ENCODE data around the gene NR1I3. TPM values are rescaled to one million over a fixed set of nuclear protein-coding genes. Genes with fewer than 3 reads are reported as not detected.

NR1I3 gene
- total and polyA plus RNA-seq, 2 experiments from 2014 or later = 2.6 to 8.1 TPM

DNA sequence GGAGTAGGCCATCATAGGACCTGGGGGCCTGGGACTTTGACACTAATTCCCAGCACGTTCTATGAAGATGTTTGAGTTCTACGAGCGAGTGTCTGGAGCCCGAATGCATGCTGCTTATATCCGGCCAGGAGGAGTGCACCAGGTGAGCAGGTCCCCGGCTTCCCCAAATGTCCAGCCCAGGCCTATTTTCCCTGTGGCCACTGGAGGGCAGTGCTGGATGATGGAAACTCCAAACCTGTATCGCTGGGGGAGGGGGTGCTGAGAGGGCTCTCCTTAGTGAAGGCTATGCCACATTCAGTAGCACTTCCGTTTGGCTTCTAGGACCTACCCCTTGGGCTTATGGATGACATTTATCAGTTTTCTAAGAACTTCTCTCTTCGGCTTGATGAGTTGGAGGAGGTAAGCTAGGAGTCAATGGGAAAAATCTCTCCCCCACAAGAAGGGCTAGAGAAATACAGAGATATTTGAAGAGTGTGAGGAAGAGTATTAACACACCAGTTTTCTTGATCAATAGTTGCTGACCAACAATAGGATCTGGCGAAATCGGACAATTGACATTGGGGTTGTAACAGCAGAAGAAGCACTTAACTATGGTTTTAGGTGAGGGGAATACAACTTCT, 28.1 kb downstream of the NR1I3 start:
- TF ChIP-seq EZH2 (IDR thresholded peaks at IDR 0.05; ENCODE audit: borderline replicate concordance) (no peak), EZH2phosphoT487 (IDR thresholded peaks at IDR 0.05; ENCODE audit: low read depth, severe bottlenecking, unreplicated experiment) (no peak)
- TF ChIP-seq, protein P1, sequence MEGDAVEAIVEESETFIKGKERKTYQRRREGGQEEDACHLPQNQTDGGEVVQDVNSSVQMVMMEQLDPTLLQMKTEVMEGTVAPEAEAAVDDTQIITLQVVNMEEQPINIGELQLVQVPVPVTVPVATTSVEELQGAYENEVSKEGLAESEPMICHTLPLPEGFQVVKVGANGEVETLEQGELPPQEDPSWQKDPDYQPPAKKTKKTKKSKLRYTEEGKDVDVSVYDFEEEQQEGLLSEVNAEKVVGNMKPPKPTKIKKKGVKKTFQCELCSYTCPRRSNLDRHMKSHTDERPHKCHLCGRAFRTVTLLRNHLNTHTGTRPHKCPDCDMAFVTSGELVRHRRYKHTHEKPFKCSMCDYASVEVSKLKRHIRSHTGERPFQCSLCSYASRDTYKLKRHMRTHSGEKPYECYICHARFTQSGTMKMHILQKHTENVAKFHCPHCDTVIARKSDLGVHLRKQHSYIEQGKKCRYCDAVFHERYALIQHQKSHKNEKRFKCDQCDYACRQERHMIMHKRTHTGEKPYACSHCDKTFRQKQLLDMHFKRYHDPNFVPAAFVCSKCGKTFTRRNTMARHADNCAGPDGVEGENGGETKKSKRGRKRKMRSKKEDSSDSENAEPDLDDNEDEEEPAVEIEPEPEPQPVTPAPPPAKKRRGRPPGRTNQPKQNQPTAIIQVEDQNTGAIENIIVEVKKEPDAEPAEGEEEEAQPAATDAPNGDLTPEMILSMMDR (IDR thresholded peaks at IDR 0.05; ENCODE audit: poor library complexity) = peak; percentile 82
- no peak overlapping the region for H3K4me3 ChIP-seq
- peaks cover 18% of the 10 kb centered on the region for H3K79me2 ChIP-seq
- 33% methylated on average over 11 of the region's 11 CpGs for WGBS (ENCODE audit: low lambda C conversion rate, missing lambda C conversion rate)
- DNase-seq (ENCODE audit: low spot score) = peak; percentile 92
- no peaks in the 10 kb centered on the region for H4K20me1 ChIP-seq (ENCODE audit: insufficient read depth, poor library complexity, severe bottlenecking)
- H2AFZ ChIP-seq = no peak overlapping the region
- H3K4me2 ChIP-seq = no peak overlapping the region
- no peaks in the 10 kb centered on the region for H3K9me2 ChIP-seq (replicated peaks; ENCODE audit: insufficient read depth)
- H3K4me1 ChIP-seq (ENCODE audit: insufficient read depth) = peaks cover 4% of the 10 kb centered on the region
- peaks cover 10% of the 10 kb centered on the region for H3K36me3 ChIP-seq (replicated peaks; ENCODE audit: insufficient read depth, low read depth)
- H3K27ac ChIP-seq = no peak overlapping the region
- no peaks in the 10 kb centered on the region for H3K9me3 ChIP-seq (ENCODE audit: low read depth)
- H3K27me3 ChIP-seq = no peaks in the 10 kb centered on the region

GRCh38 chr1:161207173-161207572, 30.8 kb downstream of the NR1I3 start:
- H3K79me2 ChIP-seq = peaks cover 43% of the 10 kb centered on the region
- no peak overlapping the region for H3K4me3 ChIP-seq
- TF ChIP-seq, protein P1 (IDR thresholded peaks at IDR 0.05; ENCODE audit: poor library complexity) = no peak
- TF ChIP-seq EZH2phosphoT487 (IDR thresholded peaks at IDR 0.05; ENCODE audit: low read depth, severe bottlenecking, unreplicated experiment) (no peak), EZH2 (IDR thresholded peaks at IDR 0.05; ENCODE audit: borderline replicate concordance) (no peak)
- peaks cover 3% of the 10 kb centered on the region for H3K36me3 ChIP-seq (replicated peaks; ENCODE audit: insufficient read depth, low read depth)
- no peak for DNase-seq (ENCODE audit: low spot score)
- peak overlapping the region; percentile 81 for H3K27ac ChIP-seq
- H3K9me2 ChIP-seq (replicated peaks; ENCODE audit: insufficient read depth) = no peaks in the 10 kb centered on the region
- H3K9me3 ChIP-seq (ENCODE audit: low read depth) = no peaks in the 10 kb centered on the region
- no peaks in the 10 kb centered on the region for H3K27me3 ChIP-seq
- no peak overlapping the region for H2AFZ ChIP-seq
- no peak overlapping the region for H3K4me2 ChIP-seq
- WGBS (ENCODE audit: low lambda C conversion rate, missing lambda C conversion rate) = 75% methylated on average over 8 of the region's 8 CpGs
- H4K20me1 ChIP-seq (ENCODE audit: insufficient read depth, poor library complexity, severe bottlenecking) = no peaks in the 10 kb centered on the region
- peaks cover 11% of the 10 kb centered on the region for H3K4me1 ChIP-seq (ENCODE audit: insufficient read depth)

DNA sequence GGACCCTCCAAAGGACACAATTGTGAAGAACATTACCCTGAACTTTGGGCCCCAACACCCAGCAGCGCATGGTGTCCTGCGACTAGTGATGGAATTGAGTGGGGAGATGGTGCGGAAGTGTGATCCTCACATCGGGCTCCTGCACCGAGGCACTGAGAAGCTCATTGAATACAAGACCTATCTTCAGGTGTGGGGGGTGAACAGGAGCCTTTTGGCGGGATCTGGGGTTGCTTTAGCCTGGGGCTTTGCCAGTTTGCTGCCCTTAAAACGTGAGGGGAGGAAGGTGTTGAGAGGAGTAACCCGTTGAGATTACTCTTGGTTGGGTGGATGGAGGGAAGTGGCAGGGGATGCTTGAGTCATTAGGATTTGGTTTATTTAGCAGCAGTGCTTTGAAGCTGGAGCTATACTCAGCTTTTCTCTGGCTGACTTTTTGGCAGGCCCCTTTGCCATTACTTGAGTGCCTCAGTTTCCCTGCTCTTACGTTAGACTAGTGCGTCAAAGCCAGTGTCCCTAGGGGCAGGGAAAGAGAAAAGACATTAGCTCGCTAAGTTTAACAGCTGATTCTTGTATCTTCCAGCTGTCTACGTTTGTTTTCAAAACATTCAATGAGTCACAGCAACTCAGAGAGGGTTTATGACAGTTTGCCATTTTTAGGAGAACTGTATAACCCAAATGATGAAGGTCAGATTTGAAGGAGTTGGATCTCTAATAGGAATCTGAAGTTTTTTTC, 31.4 kb downstream of the NR1I3 start:
- no peak overlapping the region for H3K4me3 ChIP-seq
- no peak overlapping the region for H3K4me2 ChIP-seq
- no peaks in the 10 kb centered on the region for H3K9me2 ChIP-seq (replicated peaks; ENCODE audit: insufficient read depth)
- H3K27me3 ChIP-seq = no peaks in the 10 kb centered on the region
- TF ChIP-seq EZH2phosphoT487 (IDR thresholded peaks at IDR 0.05; ENCODE audit: low read depth, severe bottlenecking, unreplicated experiment) = no peak
- TF ChIP-seq EZH2 (IDR thresholded peaks at IDR 0.05; ENCODE audit: borderline replicate concordance) = no peak
- TF ChIP-seq, protein P1 (IDR thresholded peaks at IDR 0.05; ENCODE audit: poor library complexity) = no peak
- 87% methylated on average over 12 of the region's 12 CpGs for WGBS (ENCODE audit: low lambda C conversion rate, missing lambda C conversion rate)
- peak overlapping the region; percentile 81 for H3K27ac ChIP-seq
- no peaks in the 10 kb centered on the region for H3K9me3 ChIP-seq (ENCODE audit: low read depth)
- peaks cover 13% of the 10 kb centered on the region for H3K4me1 ChIP-seq (ENCODE audit: insufficient read depth)
- no peak overlapping the region for H2AFZ ChIP-seq
- H3K79me2 ChIP-seq = peaks cover 42% of the 10 kb centered on the region
- H3K36me3 ChIP-seq (replicated peaks; ENCODE audit: insufficient read depth, low read depth) = peaks cover 3% of the 10 kb centered on the region
- H4K20me1 ChIP-seq (ENCODE audit: insufficient read depth, poor library complexity, severe bottlenecking) = no peaks in the 10 kb centered on the region
- no peak for DNase-seq (ENCODE audit: low spot score)
